SJSA1 (cell line): ENCODE results near the gene ZNF22. TPM values are rescaled to one million over a fixed set of nuclear protein-coding genes. Genes with fewer than 3 reads are reported as not detected.

ENCODE experiments used
- DNase-seq, 2 experiments: peaks; one replicate each; pipeline ENCODE4 v3.0.0-alpha.2; 2015 to 2020; ENCODE audit warnings: low spot score in 2 of 2, low read depth in 1 of 2
- H3K27ac ChIP-seq: fragments of 250-450 bp; sonication (Bioruptor Pico); 2 replicates; pipeline ENCODE4 v1.5.1; 2020; ENCODE audit warnings: mild to moderate bottlenecking, moderate library complexity
- H3K27me3 ChIP-seq: fragments of 250-450 bp; sonication (Bioruptor Pico); replicated peaks from 2 replicates; pipeline ENCODE4 v1.5.1; 2020; ENCODE audit warnings: mild to moderate bottlenecking, moderate library complexity
- H3K36me3 ChIP-seq: fragments of 250-450 bp; sonication (Bioruptor Pico); 2 replicates; pipeline ENCODE4 v1.5.1; 2020; ENCODE audit warnings: mild to moderate bottlenecking
- H3K4me1 ChIP-seq: fragments of 250-450 bp; sonication (Bioruptor Pico); replicated peaks from 2 replicates; pipeline ENCODE4 v1.6.1; 2021; ENCODE audit warnings: mild to moderate bottlenecking
- H3K4me3 ChIP-seq: fragments of 250-450 bp; sonication (Bioruptor Pico); 2 replicates; pipeline ENCODE4 v1.5.1; 2020; ENCODE audit warnings: mild to moderate bottlenecking
- H3K9me3 ChIP-seq: fragments of 250-450 bp; sonication (Bioruptor Pico); replicated peaks from 2 replicates; pipeline ENCODE4 v1.5.1; 2020; ENCODE audit warnings: mild to moderate bottlenecking
- total RNA-seq: library from RNA; depleted of rRNA; stranded (reverse); fragments of >200 nt; shearing (Covaris generic); gene quantifications from 2 replicates; pipeline ENCODE4 v1.2.3, GENCODE V29; 2014

Gene ZNF22
- total RNA-seq, 1 experiment from 2014 or later: 88.5 TPM

DNA sequence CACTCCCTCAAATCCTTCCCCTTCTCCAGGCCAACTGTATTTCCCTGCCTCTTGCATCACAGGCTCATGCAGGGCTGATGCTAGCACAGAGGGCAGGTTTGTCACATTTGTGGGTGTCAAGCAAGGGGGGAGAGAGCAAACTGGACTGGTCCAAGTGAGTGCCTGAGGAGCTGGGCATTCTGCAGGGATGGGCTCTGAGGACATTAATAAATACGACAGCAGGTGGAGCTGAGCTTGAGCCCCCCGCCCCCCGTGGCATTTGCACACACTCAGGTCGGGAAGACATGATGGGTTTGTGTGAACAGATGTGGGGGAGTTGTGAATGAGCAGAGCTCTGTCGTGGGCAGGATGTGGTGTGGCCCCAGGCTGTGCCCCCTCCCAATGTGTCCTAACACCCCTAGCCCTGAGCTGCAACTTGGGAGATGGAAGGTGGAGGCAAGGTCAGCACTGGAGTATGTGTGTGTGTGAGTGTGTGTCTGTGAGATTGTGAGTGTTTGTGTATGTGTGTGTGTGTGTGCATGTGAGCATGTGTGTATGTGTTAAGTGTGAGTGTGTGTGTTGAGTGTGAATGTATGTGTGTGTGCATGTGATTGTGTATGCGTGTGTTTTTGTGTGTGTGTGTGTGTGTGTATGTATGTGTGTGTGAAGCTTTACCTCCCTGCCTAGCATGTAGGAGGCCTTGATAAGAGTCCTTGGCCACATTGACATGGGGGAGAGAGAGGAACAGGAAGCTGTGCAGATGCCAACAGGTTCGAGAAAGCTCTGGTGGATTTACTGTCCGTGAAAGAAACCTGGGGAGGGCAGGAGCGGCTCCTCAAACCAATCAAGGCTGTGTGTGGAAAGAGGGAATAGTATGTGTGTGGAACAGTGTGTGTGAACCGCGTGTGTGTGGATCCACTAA lies 32.0 kb upstream of the ZNF22 start:
- no peak for DNase-seq
- Histone ChIP-seq H3K4me3 (no peak overlapping the region), H3K36me3 (peaks cover 31% of the 10 kb centered on the region), H3K9me3 (no peaks in the 10 kb centered on the region), H3K4me1 (peaks cover 51% of the 10 kb centered on the region), H3K27ac (no peak overlapping the region), H3K27me3 (no peaks in the 10 kb centered on the region)

DNA sequence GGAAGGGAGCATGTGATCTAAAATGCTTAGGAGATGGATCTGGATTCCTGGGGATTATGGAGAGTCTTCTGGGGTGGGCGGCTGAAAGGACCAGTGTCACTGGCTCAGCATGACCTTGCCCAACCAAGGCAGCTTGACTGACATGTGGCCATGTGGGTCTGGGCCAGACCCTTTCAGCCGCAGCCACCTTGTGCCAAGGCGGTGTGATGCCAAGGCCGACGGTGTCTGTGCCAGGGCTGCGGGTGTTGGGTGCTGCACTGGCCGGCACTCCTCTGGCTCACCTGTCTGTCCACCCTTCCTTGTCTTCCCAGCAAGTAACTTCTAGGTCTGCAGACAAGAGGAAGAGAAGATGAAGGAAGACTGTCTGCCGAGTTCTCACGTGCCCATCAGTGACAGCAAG lies 30.9 kb upstream of the ZNF22 start:
- Histone ChIP-seq H3K4me3 (no peak overlapping the region), H3K27ac (no peak overlapping the region), H3K9me3 (no peaks in the 10 kb centered on the region), H3K4me1 (peaks cover 51% of the 10 kb centered on the region), H3K36me3 (peaks cover 40% of the 10 kb centered on the region), H3K27me3 (no peaks in the 10 kb centered on the region)
- no peak for DNase-seq

DNA sequence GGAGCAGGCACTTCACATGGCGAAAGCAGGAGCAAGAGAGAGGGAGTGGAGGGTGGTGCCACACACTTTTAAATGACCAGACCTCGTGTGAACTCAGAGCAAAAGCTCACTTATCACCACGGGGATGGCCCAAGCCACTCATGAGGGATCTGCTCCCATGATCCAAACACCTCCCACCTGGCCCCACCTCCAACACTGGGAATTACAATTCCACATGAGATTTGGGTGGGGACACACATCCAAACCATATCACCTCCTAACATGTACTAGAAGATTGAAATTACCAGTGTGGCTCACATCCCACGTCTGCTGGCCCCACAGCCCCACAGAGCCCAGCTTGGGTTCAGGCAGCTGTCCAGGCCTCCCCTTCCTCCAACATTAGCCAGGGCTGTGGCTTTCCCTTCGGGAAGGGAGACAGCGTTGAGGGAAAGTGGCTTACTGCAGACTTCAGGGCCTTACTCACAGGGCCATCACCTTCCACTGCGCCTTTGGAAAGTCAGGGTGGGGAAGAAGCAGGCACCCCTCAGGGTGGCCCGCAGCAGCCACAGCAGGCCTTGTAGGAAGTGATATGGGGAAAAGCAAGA lies 29.8 kb upstream of the ZNF22 start:
- peaks cover 43% of the 10 kb centered on the region for H3K36me3 ChIP-seq
- no peaks in the 10 kb centered on the region for H3K9me3 ChIP-seq
- no peak overlapping the region for H3K27ac ChIP-seq
- DNase-seq: no peak
- H3K27me3 ChIP-seq: no peaks in the 10 kb centered on the region
- H3K4me1 ChIP-seq: peaks cover 49% of the 10 kb centered on the region
- H3K4me3 ChIP-seq: no peak overlapping the region

DNA sequence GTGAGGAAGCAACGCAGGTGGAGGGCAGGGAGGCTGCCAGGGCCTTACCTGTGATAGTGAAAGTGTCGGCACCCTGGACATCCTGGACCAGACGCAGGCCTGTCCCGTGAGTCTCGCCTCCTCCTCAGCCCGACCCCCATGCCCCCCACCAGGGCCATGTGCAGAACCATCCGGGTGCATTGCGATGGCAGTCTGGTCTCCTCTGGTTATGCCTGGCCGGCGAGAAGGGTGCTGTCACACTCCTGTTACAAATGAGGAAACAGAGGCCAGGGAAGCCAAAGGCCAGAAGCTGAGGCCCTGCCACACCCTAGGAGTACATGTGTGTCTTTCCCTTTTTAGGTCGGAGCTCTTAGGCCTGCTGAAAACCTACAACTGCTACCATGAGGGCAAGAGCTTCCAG lies 29.3 kb upstream of the ZNF22 start:
- Histone ChIP-seq H3K9me3 (no peaks in the 10 kb centered on the region), H3K36me3 (peaks cover 45% of the 10 kb centered on the region), H3K27me3 (no peaks in the 10 kb centered on the region), H3K27ac (no peak overlapping the region), H3K4me3 (no peak overlapping the region), H3K4me1 (peaks cover 49% of the 10 kb centered on the region)
- no peak for DNase-seq

DNA sequence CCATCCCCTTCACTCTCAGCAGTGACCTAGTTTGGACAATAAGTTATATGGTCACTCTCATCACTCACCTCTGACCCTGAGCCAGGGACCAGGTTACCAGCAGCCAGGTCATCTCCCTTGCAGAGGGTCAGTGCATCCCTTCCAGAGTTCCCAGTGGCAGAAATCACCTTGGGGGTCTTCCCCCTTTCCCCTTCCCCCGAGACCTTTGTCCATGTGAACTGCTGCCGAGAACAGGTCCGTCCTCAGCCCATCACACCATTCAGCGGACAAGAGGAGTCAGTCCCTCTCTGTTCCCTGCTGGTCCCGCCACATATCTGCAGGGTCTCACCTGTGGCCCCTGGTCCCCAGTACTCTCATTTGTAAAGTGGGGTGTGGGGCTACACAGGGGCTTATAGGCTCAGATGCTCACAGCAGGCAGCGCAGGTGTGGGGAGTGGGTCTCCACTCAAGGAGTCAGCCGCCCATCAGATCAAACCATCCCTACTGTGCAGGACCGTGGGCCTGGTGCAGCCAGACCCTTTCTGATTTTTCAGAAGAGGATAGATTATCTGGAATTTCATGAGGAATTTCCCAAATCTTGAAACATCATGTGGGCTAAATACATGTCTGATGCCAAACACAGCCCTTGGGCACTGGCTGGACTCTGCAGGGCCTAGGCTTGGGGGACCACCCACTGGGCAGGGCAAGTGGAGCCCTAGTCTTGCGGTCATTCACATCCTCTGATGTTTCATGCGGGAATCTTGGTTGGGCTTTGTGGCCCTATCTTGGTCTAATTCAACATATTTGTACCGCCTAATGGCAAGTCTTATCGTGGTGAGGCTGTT lies 28.6 kb upstream of the ZNF22 start:
- no peak overlapping the region for H3K4me3 ChIP-seq
- H3K27me3 ChIP-seq: no peaks in the 10 kb centered on the region
- no peak overlapping the region for H3K27ac ChIP-seq
- peaks cover 49% of the 10 kb centered on the region for H3K4me1 ChIP-seq
- no peak for DNase-seq
- H3K36me3 ChIP-seq: peaks cover 52% of the 10 kb centered on the region
- no peaks in the 10 kb centered on the region for H3K9me3 ChIP-seq

DNA sequence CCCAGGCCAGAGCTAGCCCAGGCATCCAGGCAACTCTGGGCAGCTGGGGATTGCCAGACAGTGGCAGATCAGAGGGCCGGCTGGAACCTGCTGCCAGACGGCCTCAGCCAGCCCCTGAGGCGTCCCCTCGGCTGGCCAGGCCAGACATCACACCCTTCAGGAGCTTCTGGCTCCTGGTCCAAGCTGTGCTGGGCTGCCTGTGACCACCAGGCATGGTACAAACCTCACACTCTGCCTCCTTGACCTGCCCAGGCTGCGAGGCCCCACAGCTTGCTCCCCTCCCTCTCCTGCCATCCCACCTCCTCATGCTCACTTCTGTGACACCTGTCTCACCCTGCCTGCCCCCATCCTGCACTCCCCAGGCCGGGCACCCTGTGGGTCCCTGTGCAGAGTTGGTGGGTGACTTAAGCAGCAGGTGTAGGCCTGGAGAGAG lies 27.8 kb upstream of the ZNF22 start:
- Histone ChIP-seq H3K4me1 (peaks cover 50% of the 10 kb centered on the region), H3K4me3 (no peak overlapping the region), H3K9me3 (no peaks in the 10 kb centered on the region), H3K36me3 (peaks cover 60% of the 10 kb centered on the region), H3K27ac (no peak overlapping the region), H3K27me3 (no peaks in the 10 kb centered on the region)
- no peak for DNase-seq

DNA sequence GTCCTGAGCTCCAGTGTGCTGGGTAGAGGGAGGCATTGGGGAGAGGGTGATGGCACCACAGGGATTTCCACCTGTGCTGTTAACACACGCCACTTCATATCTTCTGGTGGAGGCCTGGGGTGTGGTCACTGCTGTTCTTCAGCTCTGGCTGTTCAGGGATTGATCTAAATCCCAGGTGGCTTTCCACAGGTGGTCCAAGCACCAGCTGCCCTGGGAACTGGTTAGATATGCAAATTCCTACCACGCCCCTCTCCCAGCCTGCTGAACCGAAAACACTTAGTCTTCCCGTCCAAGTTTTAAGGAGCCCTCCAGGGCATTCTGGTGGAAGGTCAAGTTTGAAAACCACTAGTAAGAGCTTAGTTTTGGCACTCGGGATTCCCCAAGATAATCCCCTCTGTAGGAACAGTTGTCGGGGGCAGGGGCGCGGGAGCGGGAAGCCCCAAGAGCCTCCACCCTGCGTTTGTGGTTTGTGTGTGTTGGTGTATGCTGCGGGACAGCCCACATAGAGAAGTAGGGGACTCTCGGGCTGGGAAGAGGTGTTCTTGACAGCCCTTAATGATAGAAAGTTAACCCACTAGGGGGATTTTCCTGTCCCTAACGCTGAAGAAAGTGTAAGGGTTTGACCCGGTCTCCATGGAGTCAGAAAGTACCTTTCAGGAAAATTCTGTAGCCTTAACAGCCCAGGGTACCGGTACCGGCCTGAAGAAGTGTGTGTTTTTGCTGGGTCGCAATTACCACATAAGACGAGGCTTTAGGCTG lies 27.2 kb upstream of the ZNF22 start:
- DNase-seq: no peak
- H3K27me3 ChIP-seq: no peaks in the 10 kb centered on the region
- peaks cover 60% of the 10 kb centered on the region for H3K36me3 ChIP-seq
- H3K4me3 ChIP-seq: no peak overlapping the region
- H3K27ac ChIP-seq: no peak overlapping the region; the same call in 1 of the 2 replicates
- H3K4me1 ChIP-seq: peaks cover 56% of the 10 kb centered on the region
- no peaks in the 10 kb centered on the region for H3K9me3 ChIP-seq

DNA sequence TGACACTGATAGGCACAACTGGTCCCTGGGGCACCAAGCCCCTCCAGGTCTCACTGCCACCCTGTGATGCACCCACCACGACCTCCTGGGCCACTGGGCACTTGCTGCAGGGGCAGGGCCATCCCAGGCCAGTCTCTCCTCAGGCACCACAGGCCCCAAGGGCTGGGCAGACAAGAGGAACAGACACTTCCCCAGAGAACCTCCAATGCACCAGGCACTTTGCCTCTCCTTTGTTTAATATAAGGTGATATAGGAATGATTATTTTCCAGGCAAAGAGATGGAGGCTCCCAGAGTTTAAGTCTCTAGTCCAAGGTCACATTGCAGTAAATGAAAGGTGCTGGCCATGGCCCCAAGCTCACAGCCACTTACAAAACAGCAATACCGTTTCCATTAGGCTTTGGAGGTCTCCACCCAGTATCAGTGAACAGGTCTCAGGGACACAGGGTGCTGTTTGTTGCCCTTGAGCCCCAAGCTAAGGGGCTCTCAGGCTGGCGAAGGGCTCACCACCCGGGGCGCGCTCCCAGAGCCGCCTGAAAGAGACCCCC lies 26.6 kb upstream of the ZNF22 start:
- Histone ChIP-seq H3K4me3 (no peak overlapping the region), H3K27me3 (no peaks in the 10 kb centered on the region), H3K36me3 (peaks cover 60% of the 10 kb centered on the region), H3K27ac (peak overlapping the region; percentile 81), H3K4me1 (peaks cover 63% of the 10 kb centered on the region), H3K9me3 (no peaks in the 10 kb centered on the region)
- no peak for DNase-seq

DNA sequence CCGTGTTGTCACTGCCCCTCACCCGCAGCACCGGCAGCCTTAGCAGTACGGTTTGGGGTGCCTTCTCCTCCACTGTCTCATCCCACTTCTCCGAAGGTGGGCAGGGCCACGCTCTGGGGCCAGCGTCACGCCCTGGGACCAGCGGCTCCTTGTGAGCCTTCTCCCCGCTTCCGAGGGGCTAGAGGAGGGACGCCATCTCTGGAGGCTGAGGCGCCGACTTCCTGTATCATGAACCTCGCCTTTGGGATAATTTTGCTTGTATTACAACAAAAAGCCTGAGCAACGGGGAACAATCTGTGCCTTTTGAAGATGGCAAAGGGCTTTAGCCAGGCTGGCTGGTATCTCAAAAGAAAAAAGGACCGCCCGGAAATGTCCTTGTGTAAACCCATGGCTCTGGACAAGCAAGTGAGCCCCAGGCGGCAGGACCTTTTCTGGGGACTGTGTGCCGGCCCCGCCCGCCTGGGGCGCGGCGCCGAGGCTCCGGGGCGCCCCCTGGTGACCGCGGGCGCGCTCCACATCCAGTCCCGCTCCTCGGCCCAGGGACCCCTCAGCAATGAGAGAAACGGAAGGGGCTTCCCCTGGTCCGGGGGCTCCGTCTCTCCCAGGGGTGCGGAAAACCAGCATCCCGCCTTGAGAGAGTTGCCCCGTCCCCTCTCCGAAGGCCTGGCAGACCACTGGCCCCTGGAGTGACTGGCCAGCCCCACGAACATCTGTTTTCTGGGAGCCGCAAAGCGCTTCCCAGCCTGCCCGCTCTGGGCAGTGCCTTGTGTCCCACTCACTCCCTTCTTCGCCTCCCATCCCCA lies 25.9 kb upstream of the ZNF22 start:
- peaks cover 69% of the 10 kb centered on the region for H3K4me1 ChIP-seq
- peaks cover 60% of the 10 kb centered on the region for H3K36me3 ChIP-seq
- peak overlapping the region; percentile 26 for H3K4me3 ChIP-seq
- H3K27ac ChIP-seq: peak overlapping the region; percentile 81
- H3K27me3 ChIP-seq: no peaks in the 10 kb centered on the region
- no peaks in the 10 kb centered on the region for H3K9me3 ChIP-seq
- peak; percentile 78 to 90 for DNase-seq

DNA sequence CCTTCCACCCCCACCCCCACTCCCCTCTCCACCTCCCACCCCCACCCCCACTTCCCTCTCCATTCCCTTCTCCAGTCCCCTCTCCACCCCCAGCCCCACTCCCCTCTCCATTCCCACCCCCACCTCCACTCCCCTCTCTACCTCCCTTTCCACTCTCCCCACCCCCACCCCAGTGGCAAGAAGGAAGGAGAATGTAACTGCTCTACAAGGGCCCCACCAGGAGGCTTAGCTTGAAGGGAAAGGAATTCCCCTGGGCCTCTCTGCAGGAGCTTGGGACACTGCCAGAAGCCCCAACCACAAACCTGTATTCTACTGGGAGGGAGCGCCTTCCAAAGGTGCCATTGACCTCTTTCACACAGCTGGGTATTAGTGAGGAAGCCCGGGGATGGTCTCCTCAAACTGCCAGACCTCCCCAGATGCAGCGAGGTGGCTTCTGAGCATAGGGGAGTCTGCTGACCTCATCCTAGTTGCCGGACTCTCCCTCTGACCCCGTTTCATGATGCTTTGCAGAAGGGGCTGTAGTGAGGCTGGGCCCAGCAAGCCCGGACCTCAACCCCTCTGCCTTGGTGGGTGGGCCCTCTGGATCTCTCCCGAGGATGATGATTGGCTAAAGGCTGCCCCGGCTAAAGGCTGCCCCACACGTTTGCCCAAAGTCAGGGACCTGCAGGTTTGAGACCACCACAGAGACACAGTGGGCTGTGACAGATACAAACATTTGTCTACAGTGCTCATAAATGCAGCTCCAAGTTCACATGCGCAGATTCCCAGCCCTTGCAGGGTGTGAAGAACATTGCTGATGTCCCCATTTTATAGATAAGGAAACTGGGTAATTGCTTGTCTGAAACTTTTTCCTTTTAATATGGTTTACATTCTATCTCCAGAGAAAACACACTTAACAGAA lies 25.0 kb upstream of the ZNF22 start:
- Histone ChIP-seq H3K4me1 (peaks cover 78% of the 10 kb centered on the region), H3K27ac (no peak overlapping the region; the same call in 1 of the 2 replicates), H3K27me3 (no peaks in the 10 kb centered on the region), H3K9me3 (no peaks in the 10 kb centered on the region), H3K36me3 (peaks cover 52% of the 10 kb centered on the region), H3K4me3 (no peak overlapping the region)
- DNase-seq: peak; percentile 84

DNA sequence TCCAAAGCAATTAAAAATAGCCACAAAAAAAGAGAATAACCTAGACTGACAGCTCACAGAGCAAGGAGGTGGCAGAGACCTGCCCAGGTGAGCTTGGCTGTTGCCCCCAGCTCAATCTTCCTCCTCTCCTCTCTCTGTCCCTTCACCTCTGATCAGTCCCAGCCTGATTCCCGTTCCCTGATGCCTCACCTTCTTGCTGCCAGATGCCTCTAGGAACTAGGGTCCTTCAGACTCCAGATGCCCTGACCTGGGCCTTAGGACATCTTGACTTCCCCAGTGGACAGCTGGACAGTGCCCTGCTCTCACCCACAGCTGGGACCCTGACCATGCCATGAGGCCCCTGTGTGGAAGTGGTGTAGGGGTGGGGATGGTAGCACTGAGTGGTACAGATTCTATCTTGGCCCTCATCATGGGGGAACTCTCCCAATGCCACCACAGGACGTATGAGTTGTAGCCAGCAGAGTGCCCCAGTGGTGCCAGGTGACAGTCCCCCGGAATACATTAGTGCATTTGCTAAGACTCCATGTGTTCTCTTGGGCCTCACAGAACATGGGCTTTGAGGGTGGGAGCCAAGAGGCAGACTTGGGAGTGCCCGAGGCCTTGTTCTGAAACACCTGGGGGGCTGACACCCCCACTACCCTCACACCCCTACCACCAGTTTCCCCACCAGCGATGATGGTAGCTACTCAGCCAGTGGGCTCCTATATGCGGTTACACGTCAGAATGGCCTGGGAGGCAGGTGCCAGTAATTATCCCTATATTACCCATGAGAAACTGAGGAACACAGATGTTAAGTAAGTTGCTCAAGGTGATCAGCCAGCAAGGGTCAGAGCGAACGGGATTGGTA lies 24.1 kb upstream of the ZNF22 start:
- no peak overlapping the region for H3K27ac ChIP-seq
- H3K36me3 ChIP-seq: peaks cover 46% of the 10 kb centered on the region
- no peak overlapping the region for H3K4me3 ChIP-seq
- no peaks in the 10 kb centered on the region for H3K9me3 ChIP-seq
- DNase-seq: no peak
- peaks cover 87% of the 10 kb centered on the region for H3K4me1 ChIP-seq
- no peaks in the 10 kb centered on the region for H3K27me3 ChIP-seq
